ENCODE measurements around the gene ICAM3.
A peak's percentile ranks its signal among the peaks of the same experiment; 100 is the strongest.

ICAM3 gene

GRCh38 chr19:10290876-10291553, 48.4 kb downstream of the ICAM3 start:
- no peak for DNase-seq (ENCODE audit: low read depth)

- no peak for DNase-seq (ENCODE audit: low read depth)
Observed at GRCh38 chr19:10290357-10290875, 49.0 kb downstream of the ICAM3 start.

GRCh38 chr19:10289836-10290356, 49.5 kb downstream of the ICAM3 start, which contains the start of gene ICAM5:
Gene ICAM5, plus strand, starts transcription at chr19:10289952. Its CDS starts 92 bp downstream, at chr19:10290044.
- DNase-seq (ENCODE audit: low read depth) = no peak

- peak; percentile 80 for DNase-seq (ENCODE audit: low read depth)
Observed at GRCh38 chr19:10289167-10289835, 50.1 kb downstream of the ICAM3 start.

- peak; percentile 63 for DNase-seq (ENCODE audit: low read depth)
Observed at GRCh38 chr19:10288662-10289166, 50.7 kb downstream of the ICAM3 start.

GRCh38 chr19:10286803-10287737, 52.4 kb downstream of the ICAM3 start, which contains the start of gene ICAM4:
Gene ICAM4, plus strand, starts transcription at chr19:10286955. Its CDS starts 58 bp downstream, at chr19:10287013.
- DNase-seq (ENCODE audit: low read depth) = no peak

GRCh38 chr19:10285393-10285792, 54.0 kb downstream of the ICAM3 start:
- no peak for DNase-seq (ENCODE audit: low read depth)

- DNase-seq (ENCODE audit: low read depth) = no peak
Observed at GRCh38 chr19:10284960-10285278, 54.5 kb downstream of the ICAM3 start.

GRCh38 chr19:10284065-10284959, 55.1 kb downstream of the ICAM3 start:
- DNase-seq (ENCODE audit: low read depth) = no peak

Measured in HS-5 (cell line).